Activated naive CD8-positive, alpha-beta T cell treated with anti-CD3 and anti-CD28 coated beads, Interleukin-2, amount 50 U/mL, for 24 hours (primary cell): Measurements from ENCODE around the gene SLC6A4.
"Not testable (repeated sequence)": the region's sequence is repeated elsewhere in the genome, so short reads cannot be mapped to it uniquely, and the experiment has no call there.

Source experiments
- ATAC-seq: fragments of 150-1000 bp; cut with Tn5 transposase; one replicate; pipeline ENCODE4 v1.10.0; 2021
- DNase-seq: peaks from one replicate; pipeline ENCODE4 v3.0.0; 2021
- H3K27ac Mint-ChIP-seq: one replicate; pipeline ENCODE4 v1.8.0; 2021; ENCODE audit warnings: mild to moderate bottlenecking, mixed read lengths
- H3K27me3 Mint-ChIP-seq: one replicate; pipeline ENCODE4 v1.8.0; 2021; ENCODE audit warnings: mixed read lengths
- H3K36me3 Mint-ChIP-seq: one replicate; pipeline ENCODE4 v1.8.0; 2021; ENCODE audit warnings: low read depth, mixed read lengths
- H3K4me1 Mint-ChIP-seq: one replicate; pipeline ENCODE4 v1.8.0; 2021; ENCODE audit warnings: mixed read lengths
- H3K4me3 Mint-ChIP-seq: one replicate; pipeline ENCODE4 v1.8.0; 2021; ENCODE audit warnings: mild to moderate bottlenecking, moderate library complexity, mixed read lengths
- H3K9me3 Mint-ChIP-seq: one replicate; pipeline ENCODE4 v1.8.0; 2021; ENCODE audit warnings: mixed read lengths

SLC6A4 gene

GRCh38 chr17:30219315-30219714 is 16.2 kb downstream of the SLC6A4 start:
- H3K36me3 Mint-ChIP-seq: no peaks in the 10 kb centered on the region

GRCh38 chr17:30218799-30219198 is 16.7 kb downstream of the SLC6A4 start:
- no peak for DNase-seq
- no peak overlapping the region for H3K27ac Mint-ChIP-seq
- H3K4me1 Mint-ChIP-seq: no peaks in the 10 kb centered on the region
- H3K27me3 Mint-ChIP-seq: no peaks in the 10 kb centered on the region
- no peaks in the 10 kb centered on the region for H3K36me3 Mint-ChIP-seq
- peak; percentile 49 for ATAC-seq
- H3K4me3 Mint-ChIP-seq: no peak overlapping the region
- no peaks in the 10 kb centered on the region for H3K9me3 Mint-ChIP-seq

More at GRCh38 chr17:30219315-30219714, 16.2 kb downstream of the SLC6A4 start:
- H3K4me1 Mint-ChIP-seq: no peaks in the 10 kb centered on the region
- no peak for ATAC-seq
- H3K27me3 Mint-ChIP-seq: no peaks in the 10 kb centered on the region
- H3K9me3 Mint-ChIP-seq: no peaks in the 10 kb centered on the region
- no peak overlapping the region for H3K4me3 Mint-ChIP-seq
- H3K27ac Mint-ChIP-seq: no peak overlapping the region
- no peak for DNase-seq

- H3K4me3 Mint-ChIP-seq: no peak overlapping the region
- no peak for ATAC-seq
- H3K9me3 Mint-ChIP-seq: no peaks in the 10 kb centered on the region
- no peak for DNase-seq
- no peaks in the 10 kb centered on the region for H3K36me3 Mint-ChIP-seq
- H3K27me3 Mint-ChIP-seq: no peaks in the 10 kb centered on the region
- no peaks in the 10 kb centered on the region for H3K4me1 Mint-ChIP-seq
- no peak overlapping the region for H3K27ac Mint-ChIP-seq
These were observed 17.7 kb downstream of the SLC6A4 start for GRCh38 chr17:30217746-30218245.

GRCh38 chr17:30217054-30217453 is 18.4 kb downstream of the SLC6A4 start:
- Mint-ChIP-seq H3K4me3 (no peak overlapping the region), H3K36me3 (no peaks in the 10 kb centered on the region), H3K27ac (no peak overlapping the region), H3K9me3 (no peaks in the 10 kb centered on the region), H3K4me1 (no peaks in the 10 kb centered on the region), H3K27me3 (no peaks in the 10 kb centered on the region)
- no peak for DNase-seq
- no peak for ATAC-seq

- ATAC-seq (peak; percentile 45), DNase-seq (no peak)
- H3K27me3 Mint-ChIP-seq: peaks cover 3% of the 10 kb centered on the region
- no peak overlapping the region for H3K4me3 Mint-ChIP-seq
- peaks cover 9% of the 10 kb centered on the region for H3K4me1 Mint-ChIP-seq
- no peak overlapping the region for H3K27ac Mint-ChIP-seq
- H3K36me3 Mint-ChIP-seq: no peaks in the 10 kb centered on the region
- no peaks in the 10 kb centered on the region for H3K9me3 Mint-ChIP-seq
These were observed 22.7 kb downstream of the SLC6A4 start for GRCh38 chr17:30212750-30213149.

- H3K9me3 Mint-ChIP-seq: no peaks in the 10 kb centered on the region
- ATAC-seq: no peak
These were observed 24.1 kb downstream of the SLC6A4 start for GRCh38 chr17:30211371-30211770.

GRCh38 chr17:30210901-30211300 is 24.6 kb downstream of the SLC6A4 start:
- Mint-ChIP-seq H3K27me3 (peaks cover 8% of the 10 kb centered on the region), H3K27ac (no peak overlapping the region)

More at GRCh38 chr17:30211371-30211770, 24.1 kb downstream of the SLC6A4 start:
- no peaks in the 10 kb centered on the region for H3K36me3 Mint-ChIP-seq
- peaks cover 11% of the 10 kb centered on the region for H3K4me1 Mint-ChIP-seq
- H3K27me3 Mint-ChIP-seq: peaks cover 8% of the 10 kb centered on the region
- no peak overlapping the region for H3K4me3 Mint-ChIP-seq
- DNase-seq: no peak
- H3K27ac Mint-ChIP-seq: no peak overlapping the region

GRCh38 chr17:30210366-30210765 is 25.1 kb downstream of the SLC6A4 start:
- no peak overlapping the region for H3K4me3 Mint-ChIP-seq
- ATAC-seq (no peak), DNase-seq (no peak)
- peaks cover 10% of the 10 kb centered on the region for H3K27me3 Mint-ChIP-seq
- H3K9me3 Mint-ChIP-seq: no peaks in the 10 kb centered on the region
- no peaks in the 10 kb centered on the region for H3K36me3 Mint-ChIP-seq
- peaks cover 11% of the 10 kb centered on the region for H3K4me1 Mint-ChIP-seq
- no peak overlapping the region for H3K27ac Mint-ChIP-seq

More at GRCh38 chr17:30210901-30211300, 24.6 kb downstream of the SLC6A4 start:
- Mint-ChIP-seq H3K4me1 (peaks cover 11% of the 10 kb centered on the region), H3K4me3 (no peak overlapping the region), H3K36me3 (no peaks in the 10 kb centered on the region), H3K9me3 (no peaks in the 10 kb centered on the region)
- DNase-seq (no peak), ATAC-seq (no peak)

- ATAC-seq (no peak), DNase-seq (no peak)
- peaks cover 10% of the 10 kb centered on the region for H3K27me3 Mint-ChIP-seq
- no peak overlapping the region for H3K27ac Mint-ChIP-seq
- H3K36me3 Mint-ChIP-seq: no peaks in the 10 kb centered on the region
- H3K4me3 Mint-ChIP-seq: no peak overlapping the region
- H3K4me1 Mint-ChIP-seq: peaks cover 11% of the 10 kb centered on the region
- H3K9me3 Mint-ChIP-seq: no peaks in the 10 kb centered on the region
These were observed 25.6 kb downstream of the SLC6A4 start for GRCh38 chr17:30209930-30210329.

GRCh38 chr17:30208214-30208613 is 27.3 kb downstream of the SLC6A4 start:
- H3K9me3 Mint-ChIP-seq: no peaks in the 10 kb centered on the region
- peaks cover 10% of the 10 kb centered on the region for H3K27me3 Mint-ChIP-seq
- no peak for ATAC-seq
- DNase-seq: no peak
- peaks cover 11% of the 10 kb centered on the region for H3K4me1 Mint-ChIP-seq
- no peak overlapping the region for H3K4me3 Mint-ChIP-seq
- H3K36me3 Mint-ChIP-seq: no peaks in the 10 kb centered on the region
- H3K27ac Mint-ChIP-seq: no peak overlapping the region

GRCh38 chr17:30207655-30208054 is 27.8 kb downstream of the SLC6A4 start:
- no peaks in the 10 kb centered on the region for H3K9me3 Mint-ChIP-seq
- no peak for DNase-seq
- no peak overlapping the region for H3K4me3 Mint-ChIP-seq
- peaks cover 11% of the 10 kb centered on the region for H3K4me1 Mint-ChIP-seq
- ATAC-seq: no peak
- H3K36me3 Mint-ChIP-seq: no peaks in the 10 kb centered on the region
- no peak overlapping the region for H3K27ac Mint-ChIP-seq
- peaks cover 10% of the 10 kb centered on the region for H3K27me3 Mint-ChIP-seq

- no peak for DNase-seq
These were observed 32.0 kb downstream of the SLC6A4 start for GRCh38 chr17:30203471-30203981.

GRCh38 chr17:30200656-30201055 is 34.8 kb downstream of the SLC6A4 start:
- H3K4me1 Mint-ChIP-seq, DNase-seq, H3K27ac Mint-ChIP-seq, ATAC-seq, H3K36me3 Mint-ChIP-seq, H3K4me3 Mint-ChIP-seq, H3K9me3 Mint-ChIP-seq: not testable (repeated sequence)
- peaks cover 17% of the 10 kb centered on the region for H3K27me3 Mint-ChIP-seq

More at GRCh38 chr17:30203471-30203981, 32.0 kb downstream of the SLC6A4 start:
- peaks cover 9% of the 10 kb centered on the region for H3K4me1 Mint-ChIP-seq
- peaks cover 25% of the 10 kb centered on the region for H3K27me3 Mint-ChIP-seq
- H3K27ac Mint-ChIP-seq: no peak overlapping the region
- no peaks in the 10 kb centered on the region for H3K9me3 Mint-ChIP-seq
- H3K4me3 Mint-ChIP-seq: no peak overlapping the region
- no peak for ATAC-seq
- H3K36me3 Mint-ChIP-seq: no peaks in the 10 kb centered on the region

- Mint-ChIP-seq H3K27me3 (peaks cover 15% of the 10 kb centered on the region), H3K9me3 (no peaks in the 10 kb centered on the region), H3K4me1 (no peaks in the 10 kb centered on the region), H3K36me3 (no peaks in the 10 kb centered on the region), H3K4me3 (no peak overlapping the region), H3K27ac (no peak overlapping the region)
- ATAC-seq: no peak
- DNase-seq: no peak
These were observed 35.4 kb downstream of the SLC6A4 start for GRCh38 chr17:30200106-30200505.

GRCh38 chr17:30199600-30199999 is 35.9 kb downstream of the SLC6A4 start:
- no peaks in the 10 kb centered on the region for H3K4me1 Mint-ChIP-seq
- DNase-seq (no peak), ATAC-seq (no peak)
- H3K27me3 Mint-ChIP-seq: peaks cover 15% of the 10 kb centered on the region
- H3K36me3 Mint-ChIP-seq: no peaks in the 10 kb centered on the region
- no peaks in the 10 kb centered on the region for H3K9me3 Mint-ChIP-seq
- no peak overlapping the region for H3K4me3 Mint-ChIP-seq
- no peak overlapping the region for H3K27ac Mint-ChIP-seq

GRCh38 chr17:30197416-30197815 is 38.1 kb downstream of the SLC6A4 start:
- Mint-ChIP-seq H3K36me3 (no peaks in the 10 kb centered on the region), H3K9me3 (no peaks in the 10 kb centered on the region), H3K4me3 (no peak overlapping the region), H3K4me1 (no peaks in the 10 kb centered on the region), H3K27ac (no peak overlapping the region), H3K27me3 (peaks cover 15% of the 10 kb centered on the region)
- no peak for ATAC-seq
- no peak for DNase-seq
